K562 (cell line): ENCODE measurements around the gene ADGRE1.

Source experiments
- CHD1 ChIP-seq: fragments of 200-600 bp; sonication (generic); IDR thresholded peaks from one replicate; pipeline ENCODE4 v1.6.1; 2012; ENCODE audit warnings: mild to moderate bottlenecking, moderate library complexity, low read length, inconsistent platforms
- EP300 ChIP-seq: IDR thresholded peaks from 2 replicates; pipeline ENCODE4 v1.6.1; 2012; ENCODE audit warnings: low read length, improper control_type of control experiment
- HMGXB4 ChIP-seq: sonication (generic); formaldehyde crosslinking; IDR thresholded peaks from 2 replicates; pipeline ENCODE4 v1.8.1; 2023; ENCODE audit warnings: mild to moderate bottlenecking, missing genetic modification reagents
- POLR2A ChIP-seq: fragments of 450-650 bp; conservative IDR thresholded peaks from 2 replicates; pipeline ENCODE4 v1.6.1; 2016
- TCF3 ChIP-seq: sonication (generic); formaldehyde crosslinking; IDR thresholded peaks from 2 replicates; pipeline ENCODE4 v1.4.0; 2020; ENCODE audit warnings: mild to moderate bottlenecking, missing genetic modification reagents
- ZBTB5 ChIP-seq: fragments of 450-650 bp; IDR thresholded peaks from 2 replicates; pipeline ENCODE4 v1.6.1; 2017; ENCODE audit warnings: antibody characterized with exemption
- TF ChIP-seq, protein P1 (sequence below): sonication (generic); formaldehyde crosslinking; IDR thresholded peaks from 2 replicates; pipeline ENCODE4 v1.8.1; 2023; ENCODE audit warnings: mild to moderate bottlenecking, missing genetic modification reagents
- TF ChIP-seq, protein P2 (sequence below): fragments of 450-650 bp; IDR thresholded peaks from 2 replicates; pipeline ENCODE4 v1.6.1; 2016; ENCODE audit warnings: borderline replicate concordance
- TF ChIP-seq, protein P3 (sequence below): sonication (generic); formaldehyde crosslinking; IDR thresholded peaks from 2 replicates; pipeline ENCODE4 v1.8.0; 2022; ENCODE audit warnings: mild to moderate bottlenecking, low read depth, missing genetic modification reagents

DNA sequence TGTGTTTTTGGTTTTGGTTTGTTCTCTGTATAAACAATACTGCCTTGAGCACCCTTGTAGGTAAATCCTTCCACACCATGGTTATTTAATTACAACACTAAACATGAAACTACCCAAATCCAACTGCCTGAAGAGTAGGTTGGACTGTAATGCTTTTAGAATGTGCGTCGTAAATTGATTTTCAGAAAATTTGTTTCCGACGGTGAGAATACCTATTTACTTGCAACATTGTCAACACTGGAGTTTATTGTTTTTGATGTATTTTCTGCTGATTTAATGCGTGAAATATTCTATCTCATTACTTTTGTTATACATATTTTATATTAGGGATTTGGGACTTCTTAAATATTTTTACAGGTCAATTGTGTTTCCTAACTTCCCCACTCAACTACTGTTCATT lies 48.2 kb downstream of the ADGRE1 start:
- TF ChIP-seq, protein P1, sequence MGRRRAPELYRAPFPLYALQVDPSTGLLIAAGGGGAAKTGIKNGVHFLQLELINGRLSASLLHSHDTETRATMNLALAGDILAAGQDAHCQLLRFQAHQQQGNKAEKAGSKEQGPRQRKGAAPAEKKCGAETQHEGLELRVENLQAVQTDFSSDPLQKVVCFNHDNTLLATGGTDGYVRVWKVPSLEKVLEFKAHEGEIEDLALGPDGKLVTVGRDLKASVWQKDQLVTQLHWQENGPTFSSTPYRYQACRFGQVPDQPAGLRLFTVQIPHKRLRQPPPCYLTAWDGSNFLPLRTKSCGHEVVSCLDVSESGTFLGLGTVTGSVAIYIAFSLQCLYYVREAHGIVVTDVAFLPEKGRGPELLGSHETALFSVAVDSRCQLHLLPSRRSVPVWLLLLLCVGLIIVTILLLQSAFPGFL (CRISPR knock-in tag), result no peak
- TF ChIP-seq EP300, result no peak
- TF ChIP-seq, protein P2, sequence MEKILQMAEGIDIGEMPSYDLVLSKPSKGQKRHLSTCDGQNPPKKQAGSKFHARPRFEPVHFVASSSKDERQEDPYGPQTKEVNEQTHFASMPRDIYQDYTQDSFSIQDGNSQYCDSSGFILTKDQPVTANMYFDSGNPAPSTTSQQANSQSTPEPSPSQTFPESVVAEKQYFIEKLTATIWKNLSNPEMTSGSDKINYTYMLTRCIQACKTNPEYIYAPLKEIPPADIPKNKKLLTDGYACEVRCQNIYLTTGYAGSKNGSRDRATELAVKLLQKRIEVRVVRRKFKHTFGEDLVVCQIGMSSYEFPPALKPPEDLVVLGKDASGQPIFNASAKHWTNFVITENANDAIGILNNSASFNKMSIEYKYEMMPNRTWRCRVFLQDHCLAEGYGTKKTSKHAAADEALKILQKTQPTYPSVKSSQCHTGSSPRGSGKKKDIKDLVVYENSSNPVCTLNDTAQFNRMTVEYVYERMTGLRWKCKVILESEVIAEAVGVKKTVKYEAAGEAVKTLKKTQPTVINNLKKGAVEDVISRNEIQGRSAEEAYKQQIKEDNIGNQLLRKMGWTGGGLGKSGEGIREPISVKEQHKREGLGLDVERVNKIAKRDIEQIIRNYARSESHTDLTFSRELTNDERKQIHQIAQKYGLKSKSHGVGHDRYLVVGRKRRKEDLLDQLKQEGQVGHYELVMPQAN, result no peak
- TF ChIP-seq CHD1, result no peak
- TF ChIP-seq HMGXB4, result no peak
- no peak for TF ChIP-seq POLR2A
- TF ChIP-seq ZBTB5, result no peak
- TF ChIP-seq TCF3 (CRISPR knock-in tag), result no peak
- TF ChIP-seq, protein P3, sequence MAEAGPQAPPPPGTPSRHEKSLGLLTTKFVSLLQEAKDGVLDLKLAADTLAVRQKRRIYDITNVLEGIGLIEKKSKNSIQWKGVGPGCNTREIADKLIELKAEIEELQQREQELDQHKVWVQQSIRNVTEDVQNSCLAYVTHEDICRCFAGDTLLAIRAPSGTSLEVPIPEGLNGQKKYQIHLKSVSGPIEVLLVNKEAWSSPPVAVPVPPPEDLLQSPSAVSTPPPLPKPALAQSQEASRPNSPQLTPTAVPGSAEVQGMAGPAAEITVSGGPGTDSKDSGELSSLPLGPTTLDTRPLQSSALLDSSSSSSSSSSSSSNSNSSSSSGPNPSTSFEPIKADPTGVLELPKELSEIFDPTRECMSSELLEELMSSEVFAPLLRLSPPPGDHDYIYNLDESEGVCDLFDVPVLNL (CRISPR knock-in tag), result no peak
